GM23338 (cell line): ENCODE measurements around the gene SRM. TPM values are rescaled to one million over a fixed set of nuclear protein-coding genes. Genes with fewer than 3 reads are reported as not detected.
"Not testable (repeated sequence)": the region's sequence is repeated elsewhere in the genome, so short reads cannot be mapped to it uniquely, and the experiment has no call there.

Source experiments
- ATAC-seq: fragments of 200-7000 bp; cut with Tn5 transposase; 3 replicates; pipeline ENCODE4 v1.9.1; 2020
- DNase-seq: peaks from one replicate; pipeline ENCODE4 v3.0.0-alpha.2; 2015; ENCODE audit warnings: low spot score
- H2AFZ ChIP-seq: fragments of 200-600 bp; sonication (generic); 2 replicates; pipeline ENCODE4 v1.8.0; 2016; ENCODE audit warnings: antibody characterized with exemption, mild to moderate bottlenecking, moderate library complexity
- H3F3A ChIP-seq: fragments of 200-600 bp; sonication (generic); replicated peaks from 2 replicates; pipeline ENCODE4 v1.8.0; 2017; ENCODE audit warnings: antibody characterized with exemption, mixed run types, low read depth
- H3K27ac ChIP-seq: fragments of 200-600 bp; sonication (generic); 2 replicates; pipeline ENCODE4 v1.6.1; 2016; ENCODE audit warnings: low read depth
- H3K27me3 ChIP-seq: fragments of 200-600 bp; sonication (generic); 2 replicates; pipeline ENCODE4 v1.8.0; 2016; ENCODE audit warnings: mild to moderate bottlenecking, mixed run types, moderate library complexity; ENCODE audit not compliant: insufficient read depth
- H3K36me3 ChIP-seq: fragments of 200-600 bp; sonication (generic); 2 replicates; pipeline ENCODE4 v1.8.0; 2016; ENCODE audit warnings: mild to moderate bottlenecking; ENCODE audit not compliant: insufficient read depth
- H3K4me1 ChIP-seq: fragments of 200-600 bp; sonication (generic); 2 replicates; pipeline ENCODE4 v1.8.0; 2016; ENCODE audit warnings: mild to moderate bottlenecking, moderate library complexity; ENCODE audit not compliant: insufficient read depth
- H3K4me2 ChIP-seq: fragments of 200-600 bp; sonication (generic); 2 replicates; pipeline ENCODE4 v1.7.1; 2017; ENCODE audit warnings: mixed run types
- H3K4me3 ChIP-seq: fragments of 200-600 bp; sonication (generic); 2 replicates; pipeline ENCODE4 v1.6.1; 2016; ENCODE audit warnings: mixed run types
- H3K79me2 ChIP-seq: fragments of 200-600 bp; sonication (generic); replicated peaks from 2 replicates; pipeline ENCODE4 v1.8.0; 2017; ENCODE audit warnings: mild to moderate bottlenecking; ENCODE audit not compliant: insufficient read depth
- H3K9me2 ChIP-seq: fragments of 200-600 bp; sonication (generic); 2 replicates; pipeline ENCODE4 v1.8.0; 2017; ENCODE audit not compliant: insufficient read depth
- H4K20me1 ChIP-seq: fragments of 200-600 bp; sonication (generic); replicated peaks from 2 replicates; pipeline ENCODE4 v1.8.0; 2017; ENCODE audit warnings: mild to moderate bottlenecking; ENCODE audit not compliant: insufficient read depth
- H3K27ac Mint-ChIP-seq: 2 replicates; pipeline ENCODE4 v1.8.0; 2020; ENCODE audit warnings: inconsistent platforms, mild to moderate bottlenecking, moderate library complexity, mixed read lengths
- H3K27me3 Mint-ChIP-seq: 3 replicates; pipeline ENCODE4 v1.8.0; 2022; ENCODE audit warnings: low read depth, mild to moderate bottlenecking, moderate library complexity, mixed read lengths, inconsistent platforms; ENCODE audit not compliant: insufficient read depth, poor library complexity
- H3K36me3 Mint-ChIP-seq: 3 replicates; pipeline ENCODE4 v1.8.0; 2021; ENCODE audit warnings: low read depth, mild to moderate bottlenecking, inconsistent platforms, moderate library complexity, mixed read lengths
- H3K4me1 Mint-ChIP-seq: 3 replicates; pipeline ENCODE4 v1.8.0; 2020; ENCODE audit warnings: mild to moderate bottlenecking, inconsistent platforms, mixed read lengths
- H3K4me3 Mint-ChIP-seq: 3 replicates; pipeline ENCODE4 v1.8.0; 2021; ENCODE audit warnings: moderate library complexity, mild to moderate bottlenecking, inconsistent platforms, mixed read lengths
- H3K9me3 Mint-ChIP-seq: 3 replicates; pipeline ENCODE4 v1.8.0; 2020; ENCODE audit warnings: moderate library complexity, mild to moderate bottlenecking, inconsistent platforms, mixed read lengths
- CREB1 ChIP-seq: fragments of 250-450 bp; sonication (Bioruptor Pico); IDR thresholded peaks from 2 replicates; pipeline ENCODE4 v1.5.0; 2020; ENCODE audit warnings: low read depth, mild to moderate bottlenecking, moderate library complexity
- EZH2 ChIP-seq: fragments of 200-600 bp; sonication (generic); IDR thresholded peaks from one replicate; pipeline ENCODE4 v1.8.0; 2017; ENCODE audit warnings: antibody characterized with exemption, mild to moderate bottlenecking, low read depth; ENCODE audit not compliant: unreplicated experiment
- EZH2phosphoT487 ChIP-seq: fragments of 200-600 bp; sonication (generic); IDR thresholded peaks from one replicate; pipeline ENCODE4 v1.8.1; 2018; ENCODE audit warnings: antibody characterized with exemption; ENCODE audit not compliant: unreplicated experiment
- JUNB ChIP-seq: IDR thresholded peaks from one replicate; pipeline ENCODE4 v1.6.1; 2016; ENCODE audit warnings: antibody characterized with exemption; ENCODE audit not compliant: unreplicated experiment
- REST ChIP-seq: IDR thresholded peaks from one replicate; pipeline ENCODE4 v1.6.1; 2018; ENCODE audit warnings: antibody characterized with exemption; ENCODE audit not compliant: unreplicated experiment
- STAT1 ChIP-seq: IDR thresholded peaks from one replicate; pipeline ENCODE4 v1.6.1; 2016; ENCODE audit warnings: antibody characterized with exemption; ENCODE audit not compliant: unreplicated experiment
- ZNF331 ChIP-seq: fragments of 250-450 bp; sonication (Bioruptor Pico); IDR thresholded peaks from 2 replicates; pipeline ENCODE4 v1.5.0; 2020; ENCODE audit warnings: low read depth, mild to moderate bottlenecking, moderate library complexity
- polyA plus RNA-seq: library from polyadenylated mRNA; unstranded; fragments of >200 nt; fragmentation: Nextera tagmentation; extraction: Ambion mirVana; gene quantifications from 2 replicates; pipeline ENCODE4 v1.2.1, GENCODE V29; 2016
- total RNA-seq: library from RNA; depleted of rRNA; stranded (reverse); fragments of >200 nt; shearing (Covaris generic); gene quantifications from 2 replicates; pipeline ENCODE4 v1.2.3, GENCODE V29; 2014
- TF ChIP-seq, protein P1 (sequence below), 2 experiments: fragments of 200-600 bp in 1 of 2; sonication (generic) in 1 of 2; conservative IDR thresholded peaks; 2 replicates each; pipeline versions ENCODE4 v1.5.1 to v1.6.1; 2016 to 2017; ENCODE audit warnings: antibody characterized with exemption in 2 of 2, low read depth in 2 of 2, mild to moderate bottlenecking in 2 of 2, moderate library complexity in 1 of 2
- TF ChIP-seq, protein P2 (sequence below): fragments of 250-450 bp; sonication (Bioruptor Pico); IDR thresholded peaks from 2 replicates; pipeline ENCODE4 v1.5.0; 2020; ENCODE audit warnings: mild to moderate bottlenecking, moderate library complexity
- TF ChIP-seq, protein P3 (sequence below): IDR thresholded peaks from 2 replicates; pipeline ENCODE4 v1.6.1; 2016; ENCODE audit warnings: antibody characterized with exemption

Gene SRM
- total and polyA plus RNA-seq, 2 experiments from 2014 or later, result 170 to 253 TPM

GRCh38 chr1:11100806-11101205, 41.0 kb upstream of the SRM start:
- H3K27ac ChIP-seq, H2AFZ ChIP-seq, H3K4me2 ChIP-seq, H3K27me3 Mint-ChIP-seq, H3K9me2 ChIP-seq, H3K27ac Mint-ChIP-seq, H3K4me3 ChIP-seq, DNase-seq, H3K27me3 ChIP-seq, H3K4me3 Mint-ChIP-seq, H3K4me1 Mint-ChIP-seq, H3F3A ChIP-seq, H3K9me3 Mint-ChIP-seq, H3K4me1 ChIP-seq, ATAC-seq: not testable (repeated sequence)
- Histone ChIP-seq H3K79me2 (peaks cover 21% of the 10 kb centered on the region), H4K20me1 (peaks cover 13% of the 10 kb centered on the region), H3K36me3 (peaks cover 11% of the 10 kb centered on the region; the same call in 1 of the 2 replicates)
- H3K36me3 Mint-ChIP-seq, result peaks cover 24% of the 10 kb centered on the region

GRCh38 chr1:11100149-11100493, 40.3 kb upstream of the SRM start:
- no peaks in the 10 kb centered on the region for H3K27me3 ChIP-seq
- peaks cover 4% of the 10 kb centered on the region for H3K4me1 Mint-ChIP-seq
- H3K36me3 ChIP-seq, result peaks cover 18% of the 10 kb centered on the region
- H4K20me1 ChIP-seq, result peaks cover 13% of the 10 kb centered on the region
- H3K4me1 ChIP-seq, result peaks cover 7% of the 10 kb centered on the region
- H3F3A ChIP-seq, result no peaks in the 10 kb centered on the region
- ATAC-seq (no peak), DNase-seq (no peak)
- H3K36me3 Mint-ChIP-seq, result peaks cover 29% of the 10 kb centered on the region
- peak overlapping the region; percentile 98 for H3K27ac Mint-ChIP-seq
- peak overlapping the region; percentile 94 for H3K4me3 Mint-ChIP-seq
- H3K4me2 ChIP-seq, result peak overlapping the region; percentile 94
- no peaks in the 10 kb centered on the region for H3K9me3 Mint-ChIP-seq
- peak overlapping the region; percentile 99 for H3K4me3 ChIP-seq
- H2AFZ ChIP-seq, result peak overlapping the region; percentile 85
- no peak overlapping the region for H3K27ac ChIP-seq
- H3K27me3 Mint-ChIP-seq, result peaks cover 1% of the 10 kb centered on the region
- no peaks in the 10 kb centered on the region for H3K9me2 ChIP-seq
- peaks cover 21% of the 10 kb centered on the region for H3K79me2 ChIP-seq
- TF ChIP-seq, protein P1, sequence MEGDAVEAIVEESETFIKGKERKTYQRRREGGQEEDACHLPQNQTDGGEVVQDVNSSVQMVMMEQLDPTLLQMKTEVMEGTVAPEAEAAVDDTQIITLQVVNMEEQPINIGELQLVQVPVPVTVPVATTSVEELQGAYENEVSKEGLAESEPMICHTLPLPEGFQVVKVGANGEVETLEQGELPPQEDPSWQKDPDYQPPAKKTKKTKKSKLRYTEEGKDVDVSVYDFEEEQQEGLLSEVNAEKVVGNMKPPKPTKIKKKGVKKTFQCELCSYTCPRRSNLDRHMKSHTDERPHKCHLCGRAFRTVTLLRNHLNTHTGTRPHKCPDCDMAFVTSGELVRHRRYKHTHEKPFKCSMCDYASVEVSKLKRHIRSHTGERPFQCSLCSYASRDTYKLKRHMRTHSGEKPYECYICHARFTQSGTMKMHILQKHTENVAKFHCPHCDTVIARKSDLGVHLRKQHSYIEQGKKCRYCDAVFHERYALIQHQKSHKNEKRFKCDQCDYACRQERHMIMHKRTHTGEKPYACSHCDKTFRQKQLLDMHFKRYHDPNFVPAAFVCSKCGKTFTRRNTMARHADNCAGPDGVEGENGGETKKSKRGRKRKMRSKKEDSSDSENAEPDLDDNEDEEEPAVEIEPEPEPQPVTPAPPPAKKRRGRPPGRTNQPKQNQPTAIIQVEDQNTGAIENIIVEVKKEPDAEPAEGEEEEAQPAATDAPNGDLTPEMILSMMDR (conservative IDR thresholded peaks at IDR 0.05; ENCODE audit: low read depth in 2 of 2), result no peak
- TF ChIP-seq, protein P2, sequence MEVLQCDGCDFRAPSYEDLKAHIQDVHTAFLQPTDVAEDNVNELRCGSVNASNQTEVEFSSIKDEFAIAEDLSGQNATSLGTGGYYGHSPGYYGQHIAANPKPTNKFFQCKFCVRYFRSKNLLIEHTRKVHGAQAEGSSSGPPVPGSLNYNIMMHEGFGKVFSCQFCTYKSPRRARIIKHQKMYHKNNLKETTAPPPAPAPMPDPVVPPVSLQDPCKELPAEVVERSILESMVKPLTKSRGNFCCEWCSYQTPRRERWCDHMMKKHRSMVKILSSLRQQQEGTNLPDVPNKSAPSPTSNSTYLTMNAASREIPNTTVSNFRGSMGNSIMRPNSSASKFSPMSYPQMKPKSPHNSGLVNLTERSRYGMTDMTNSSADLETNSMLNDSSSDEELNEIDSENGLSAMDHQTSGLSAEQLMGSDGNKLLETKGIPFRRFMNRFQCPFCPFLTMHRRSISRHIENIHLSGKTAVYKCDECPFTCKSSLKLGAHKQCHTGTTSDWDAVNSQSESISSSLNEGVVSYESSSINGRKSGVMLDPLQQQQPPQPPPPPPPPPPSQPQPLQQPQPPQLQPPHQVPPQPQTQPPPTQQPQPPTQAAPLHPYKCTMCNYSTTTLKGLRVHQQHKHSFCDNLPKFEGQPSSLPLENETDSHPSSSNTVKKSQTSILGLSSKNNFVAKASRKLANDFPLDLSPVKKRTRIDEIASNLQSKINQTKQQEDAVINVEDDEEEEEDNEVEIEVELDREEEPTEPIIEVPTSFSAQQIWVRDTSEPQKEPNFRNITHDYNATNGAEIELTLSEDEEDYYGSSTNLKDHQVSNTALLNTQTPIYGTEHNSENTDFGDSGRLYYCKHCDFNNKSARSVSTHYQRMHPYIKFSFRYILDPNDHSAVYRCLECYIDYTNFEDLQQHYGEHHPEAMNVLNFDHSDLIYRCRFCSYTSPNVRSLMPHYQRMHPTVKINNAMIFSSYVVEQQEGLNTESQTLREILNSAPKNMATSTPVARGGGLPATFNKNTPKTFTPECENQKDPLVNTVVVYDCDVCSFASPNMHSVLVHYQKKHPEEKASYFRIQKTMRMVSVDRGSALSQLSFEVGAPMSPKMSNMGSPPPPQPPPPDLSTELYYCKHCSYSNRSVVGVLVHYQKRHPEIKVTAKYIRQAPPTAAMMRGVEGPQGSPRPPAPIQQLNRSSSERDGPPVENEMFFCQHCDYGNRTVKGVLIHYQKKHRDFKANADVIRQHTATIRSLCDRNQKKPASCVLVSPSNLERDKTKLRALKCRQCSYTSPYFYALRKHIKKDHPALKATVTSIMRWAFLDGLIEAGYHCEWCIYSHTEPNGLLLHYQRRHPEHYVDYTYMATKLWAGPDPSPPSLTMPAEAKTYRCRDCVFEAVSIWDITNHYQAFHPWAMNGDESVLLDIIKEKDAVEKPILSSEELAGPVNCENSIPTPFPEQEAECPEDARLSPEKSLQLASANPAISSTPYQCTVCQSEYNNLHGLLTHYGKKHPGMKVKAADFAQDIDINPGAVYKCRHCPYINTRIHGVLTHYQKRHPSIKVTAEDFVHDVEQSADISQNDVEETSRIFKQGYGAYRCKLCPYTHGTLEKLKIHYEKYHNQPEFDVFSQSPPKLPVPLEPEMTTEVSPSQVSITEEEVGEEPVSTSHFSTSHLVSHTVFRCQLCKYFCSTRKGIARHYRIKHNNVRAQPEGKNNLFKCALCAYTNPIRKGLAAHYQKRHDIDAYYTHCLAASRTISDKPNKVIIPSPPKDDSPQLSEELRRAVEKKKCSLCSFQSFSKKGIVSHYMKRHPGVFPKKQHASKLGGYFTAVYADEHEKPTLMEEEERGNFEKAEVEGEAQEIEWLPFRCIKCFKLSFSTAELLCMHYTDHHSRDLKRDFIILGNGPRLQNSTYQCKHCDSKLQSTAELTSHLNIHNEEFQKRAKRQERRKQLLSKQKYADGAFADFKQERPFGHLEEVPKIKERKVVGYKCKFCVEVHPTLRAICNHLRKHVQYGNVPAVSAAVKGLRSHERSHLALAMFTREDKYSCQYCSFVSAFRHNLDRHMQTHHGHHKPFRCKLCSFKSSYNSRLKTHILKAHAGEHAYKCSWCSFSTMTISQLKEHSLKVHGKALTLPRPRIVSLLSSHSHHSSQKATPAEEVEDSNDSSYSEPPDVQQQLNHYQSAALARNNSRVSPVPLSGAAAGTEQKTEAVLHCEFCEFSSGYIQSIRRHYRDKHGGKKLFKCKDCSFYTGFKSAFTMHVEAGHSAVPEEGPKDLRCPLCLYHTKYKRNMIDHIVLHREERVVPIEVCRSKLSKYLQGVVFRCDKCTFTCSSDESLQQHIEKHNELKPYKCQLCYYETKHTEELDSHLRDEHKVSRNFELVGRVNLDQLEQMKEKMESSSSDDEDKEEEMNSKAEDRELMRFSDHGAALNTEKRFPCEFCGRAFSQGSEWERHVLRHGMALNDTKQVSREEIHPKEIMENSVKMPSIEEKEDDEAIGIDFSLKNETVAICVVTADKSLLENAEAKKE (CRISPR knock-in tag), result no peak
- TF ChIP-seq STAT1, result no peak
- no peak for TF ChIP-seq JUNB
- no peak for TF ChIP-seq CREB1 (CRISPR knock-in tag)
- no peak for TF ChIP-seq REST
- TF ChIP-seq, protein P3, sequence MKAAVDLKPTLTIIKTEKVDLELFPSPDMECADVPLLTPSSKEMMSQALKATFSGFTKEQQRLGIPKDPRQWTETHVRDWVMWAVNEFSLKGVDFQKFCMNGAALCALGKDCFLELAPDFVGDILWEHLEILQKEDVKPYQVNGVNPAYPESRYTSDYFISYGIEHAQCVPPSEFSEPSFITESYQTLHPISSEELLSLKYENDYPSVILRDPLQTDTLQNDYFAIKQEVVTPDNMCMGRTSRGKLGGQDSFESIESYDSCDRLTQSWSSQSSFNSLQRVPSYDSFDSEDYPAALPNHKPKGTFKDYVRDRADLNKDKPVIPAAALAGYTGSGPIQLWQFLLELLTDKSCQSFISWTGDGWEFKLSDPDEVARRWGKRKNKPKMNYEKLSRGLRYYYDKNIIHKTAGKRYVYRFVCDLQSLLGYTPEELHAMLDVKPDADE, result no peak
- TF ChIP-seq ZNF331 (CRISPR knock-in tag), result no peak
- no peak for TF ChIP-seq EZH2phosphoT487
- no peak for TF ChIP-seq EZH2
